ENCODE measurements around the gene KIAA0586. TPM values are rescaled to one million over a fixed set of nuclear protein-coding genes. Genes with fewer than 3 reads are reported as not detected.

KIAA0586 gene
- total and polyA plus RNA-seq, 2 of the 13 experiments (the other 11 are each of a cell fraction or from before 2014, with no cell fraction given), result 12.6 to 25.2 TPM

DNA sequence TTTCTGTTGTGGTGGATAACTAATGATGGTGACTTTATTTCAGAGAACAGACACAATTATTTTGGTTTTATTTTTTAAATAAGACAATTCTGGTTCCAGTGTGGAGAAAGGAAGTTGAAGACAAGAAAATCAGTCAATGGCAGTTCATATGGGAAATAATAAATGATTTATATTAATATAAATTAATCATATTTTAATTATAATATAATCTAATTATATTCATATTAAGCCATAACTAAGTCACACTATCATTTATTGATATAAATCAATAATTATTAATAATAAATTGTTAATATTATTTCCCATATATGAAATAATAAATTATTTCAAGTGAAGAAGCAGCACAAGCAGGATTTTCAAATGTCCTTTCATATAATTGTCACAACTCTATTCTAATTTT, 29.0 kb upstream of the KIAA0586 start:
- ChIA-PET CTCF (ENCODE audit: low intra/inter-chr PET ratio, low total read pairs) (no interaction called here), POLR2A (no interaction called here)
- TF ChIP-seq RBM22 (optimal IDR thresholded peaks at IDR 0.05; ENCODE audit: low read length), result no peak
- TF ChIP-seq, protein P1, sequence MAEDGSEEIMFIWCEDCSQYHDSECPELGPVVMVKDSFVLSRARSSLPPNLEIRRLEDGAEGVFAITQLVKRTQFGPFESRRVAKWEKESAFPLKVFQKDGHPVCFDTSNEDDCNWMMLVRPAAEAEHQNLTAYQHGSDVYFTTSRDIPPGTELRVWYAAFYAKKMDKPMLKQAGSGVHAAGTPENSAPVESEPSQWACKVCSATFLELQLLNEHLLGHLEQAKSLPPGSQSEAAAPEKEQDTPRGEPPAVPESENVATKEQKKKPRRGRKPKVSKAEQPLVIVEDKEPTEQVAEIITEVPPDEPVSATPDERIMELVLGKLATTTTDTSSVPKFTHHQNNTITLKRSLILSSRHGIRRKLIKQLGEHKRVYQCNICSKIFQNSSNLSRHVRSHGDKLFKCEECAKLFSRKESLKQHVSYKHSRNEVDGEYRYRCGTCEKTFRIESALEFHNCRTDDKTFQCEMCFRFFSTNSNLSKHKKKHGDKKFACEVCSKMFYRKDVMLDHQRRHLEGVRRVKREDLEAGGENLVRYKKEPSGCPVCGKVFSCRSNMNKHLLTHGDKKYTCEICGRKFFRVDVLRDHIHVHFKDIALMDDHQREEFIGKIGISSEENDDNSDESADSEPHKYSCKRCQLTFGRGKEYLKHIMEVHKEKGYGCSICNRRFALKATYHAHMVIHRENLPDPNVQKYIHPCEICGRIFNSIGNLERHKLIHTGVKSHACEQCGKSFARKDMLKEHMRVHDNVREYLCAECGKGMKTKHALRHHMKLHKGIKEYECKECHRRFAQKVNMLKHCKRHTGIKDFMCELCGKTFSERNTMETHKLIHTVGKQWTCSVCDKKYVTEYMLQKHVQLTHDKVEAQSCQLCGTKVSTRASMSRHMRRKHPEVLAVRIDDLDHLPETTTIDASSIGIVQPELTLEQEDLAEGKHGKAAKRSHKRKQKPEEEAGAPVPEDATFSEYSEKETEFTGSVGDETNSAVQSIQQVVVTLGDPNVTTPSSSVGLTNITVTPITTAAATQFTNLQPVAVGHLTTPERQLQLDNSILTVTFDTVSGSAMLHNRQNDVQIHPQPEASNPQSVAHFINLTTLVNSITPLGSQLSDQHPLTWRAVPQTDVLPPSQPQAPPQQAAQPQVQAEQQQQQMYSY (CRISPR knock-in tag; IDR thresholded peaks at IDR 0.05), result no peak
- TF ChIP-seq ZSCAN31 (CRISPR knock-in tag; IDR thresholded peaks at IDR 0.05; ENCODE audit: low read depth), result no peak
- TF ChIP-seq, protein P2, sequence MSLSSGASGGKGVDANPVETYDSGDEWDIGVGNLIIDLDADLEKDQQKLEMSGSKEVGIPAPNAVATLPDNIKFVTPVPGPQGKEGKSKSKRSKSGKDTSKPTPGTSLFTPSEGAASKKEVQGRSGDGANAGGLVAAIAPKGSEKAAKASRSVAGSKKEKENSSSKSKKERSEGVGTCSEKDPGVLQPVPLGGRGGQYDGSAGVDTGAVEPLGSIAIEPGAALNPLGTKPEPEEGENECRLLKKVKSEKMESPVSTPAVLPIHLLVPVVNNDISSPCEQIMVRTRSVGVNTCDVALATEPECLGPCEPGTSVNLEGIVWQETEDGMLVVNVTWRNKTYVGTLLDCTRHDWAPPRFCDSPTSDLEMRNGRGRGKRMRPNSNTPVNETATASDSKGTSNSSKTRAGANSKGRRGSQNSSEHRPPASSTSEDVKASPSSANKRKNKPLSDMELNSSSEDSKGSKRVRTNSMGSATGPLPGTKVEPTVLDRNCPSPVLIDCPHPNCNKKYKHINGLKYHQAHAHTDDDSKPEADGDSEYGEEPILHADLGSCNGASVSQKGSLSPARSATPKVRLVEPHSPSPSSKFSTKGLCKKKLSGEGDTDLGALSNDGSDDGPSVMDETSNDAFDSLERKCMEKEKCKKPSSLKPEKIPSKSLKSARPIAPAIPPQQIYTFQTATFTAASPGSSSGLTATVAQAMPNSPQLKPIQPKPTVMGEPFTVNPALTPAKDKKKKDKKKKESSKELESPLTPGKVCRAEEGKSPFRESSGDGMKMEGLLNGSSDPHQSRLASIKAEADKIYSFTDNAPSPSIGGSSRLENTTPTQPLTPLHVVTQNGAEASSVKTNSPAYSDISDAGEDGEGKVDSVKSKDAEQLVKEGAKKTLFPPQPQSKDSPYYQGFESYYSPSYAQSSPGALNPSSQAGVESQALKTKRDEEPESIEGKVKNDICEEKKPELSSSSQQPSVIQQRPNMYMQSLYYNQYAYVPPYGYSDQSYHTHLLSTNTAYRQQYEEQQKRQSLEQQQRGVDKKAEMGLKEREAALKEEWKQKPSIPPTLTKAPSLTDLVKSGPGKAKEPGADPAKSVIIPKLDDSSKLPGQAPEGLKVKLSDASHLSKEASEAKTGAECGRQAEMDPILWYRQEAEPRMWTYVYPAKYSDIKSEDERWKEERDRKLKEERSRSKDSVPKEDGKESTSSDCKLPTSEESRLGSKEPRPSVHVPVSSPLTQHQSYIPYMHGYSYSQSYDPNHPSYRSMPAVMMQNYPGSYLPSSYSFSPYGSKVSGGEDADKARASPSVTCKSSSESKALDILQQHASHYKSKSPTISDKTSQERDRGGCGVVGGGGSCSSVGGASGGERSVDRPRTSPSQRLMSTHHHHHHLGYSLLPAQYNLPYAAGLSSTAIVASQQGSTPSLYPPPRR (CRISPR knock-in tag; IDR thresholded peaks at IDR 0.05; ENCODE audit: borderline replicate concordance), result no peak
- TF ChIP-seq GTF3A (CRISPR knock-in tag; conservative IDR thresholded peaks at IDR 0.05), result no peak
- Histone ChIP-seq H3K4me1 (ENCODE audit: insufficient read depth, low read length) (peaks cover 21% of the 10 kb centered on the region), H2AFZ (ENCODE audit: low read length) (no peak overlapping the region), H3K9me3 (ENCODE audit: low read length) (no peaks in the 10 kb centered on the region), H3K79me2 (ENCODE audit: insufficient read depth, low read length) (no peaks in the 10 kb centered on the region), H3K9ac (ENCODE audit: insufficient read depth, low read depth, low read length) (no peak overlapping the region), H3K27me3 (ENCODE audit: control insufficient read depth in 1 of 2, insufficient read depth in 2 of 2, low read length in 2 of 2) (no peaks in the 10 kb centered on the region; a peak in 1 of 5 replicates), H3K36me3 (replicated peaks in 1 of 2; ENCODE audit: control insufficient read depth in 1 of 2, insufficient read depth in 2 of 2, low read length in 2 of 2) (no peaks in the 10 kb centered on the region; a peak in 1 of 5 replicates), H3K27ac (ENCODE audit: extremely low read length, insufficient read depth, low read length) (no peak overlapping the region), H3K4me2 (ENCODE audit: low read depth, low read length) (no peak overlapping the region), H4K20me1 (ENCODE audit: insufficient read depth, low read length) (no peaks in the 10 kb centered on the region), H3K4me3 (replicated peaks in 1 of 3; ENCODE audit: insufficient read depth in 1 of 3, low read depth in 2 of 3, low read length in 3 of 3) (no peak overlapping the region)
- in situ Hi-C loops (cut with HindIII; ENCODE audit: extremely low pct_ligation_motif_present, low pct_unique_long_range_greater_than_20kb), result no loop called here
- DNase-seq (ENCODE audit: low spot score), result no peak
- intact Hi-C loops (cut with micrococcal nuclease; ENCODE audit: unreplicated experiment), result no loop called here
- BruUV-seq (replicated peaks), result no TSS peak
- no peak for ATAC-seq
- no peak for FAIRE-seq

Measured in HepG2 (cell line).